ENCODE measurements around the gene SVOPL. TPM values are rescaled to one million over a fixed set of nuclear protein-coding genes. Genes with fewer than 3 reads are reported as not detected.

The SVOPL gene
- total RNA-seq, 4 donors from 2014 or later, result 0.19 to 1.9 (median 0.86) TPM; not detected in 1

DNA sequence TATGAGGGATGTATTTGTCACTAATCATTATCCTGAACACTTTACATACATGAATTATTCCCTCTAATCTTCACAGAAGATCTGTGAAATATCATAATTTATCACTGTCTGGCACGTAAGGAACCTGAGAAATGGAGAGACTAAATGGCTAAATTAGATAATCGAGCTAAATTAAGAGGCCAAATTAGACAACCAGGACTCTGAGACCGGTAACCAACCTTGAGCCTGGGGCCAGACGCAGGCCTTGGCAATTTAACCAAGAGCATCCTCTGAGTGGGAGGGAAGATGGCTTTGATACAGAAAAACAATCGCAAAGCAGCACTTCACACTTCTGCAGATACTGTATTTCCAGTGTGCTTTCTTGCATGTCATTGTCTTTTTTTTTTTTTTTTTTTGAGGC lies 21.4 kb downstream of the SVOPL start:
- no peak for DNase-seq (ENCODE audit: low spot score in 2 of 2)
- H3K27ac ChIP-seq, result no peak overlapping the region
- H3K4me1 ChIP-seq, result no peaks in the 10 kb centered on the region
- TF ChIP-seq POLR2A (IDR thresholded peaks at IDR 0.05) (no peak), EP300 (IDR thresholded peaks at IDR 0.05) (no peak), POLR2AphosphoS5 (IDR thresholded peaks at IDR 0.05) (no peak)
- TF ChIP-seq, protein P1, sequence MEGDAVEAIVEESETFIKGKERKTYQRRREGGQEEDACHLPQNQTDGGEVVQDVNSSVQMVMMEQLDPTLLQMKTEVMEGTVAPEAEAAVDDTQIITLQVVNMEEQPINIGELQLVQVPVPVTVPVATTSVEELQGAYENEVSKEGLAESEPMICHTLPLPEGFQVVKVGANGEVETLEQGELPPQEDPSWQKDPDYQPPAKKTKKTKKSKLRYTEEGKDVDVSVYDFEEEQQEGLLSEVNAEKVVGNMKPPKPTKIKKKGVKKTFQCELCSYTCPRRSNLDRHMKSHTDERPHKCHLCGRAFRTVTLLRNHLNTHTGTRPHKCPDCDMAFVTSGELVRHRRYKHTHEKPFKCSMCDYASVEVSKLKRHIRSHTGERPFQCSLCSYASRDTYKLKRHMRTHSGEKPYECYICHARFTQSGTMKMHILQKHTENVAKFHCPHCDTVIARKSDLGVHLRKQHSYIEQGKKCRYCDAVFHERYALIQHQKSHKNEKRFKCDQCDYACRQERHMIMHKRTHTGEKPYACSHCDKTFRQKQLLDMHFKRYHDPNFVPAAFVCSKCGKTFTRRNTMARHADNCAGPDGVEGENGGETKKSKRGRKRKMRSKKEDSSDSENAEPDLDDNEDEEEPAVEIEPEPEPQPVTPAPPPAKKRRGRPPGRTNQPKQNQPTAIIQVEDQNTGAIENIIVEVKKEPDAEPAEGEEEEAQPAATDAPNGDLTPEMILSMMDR (IDR thresholded peaks at IDR 0.05), result no peak
- no peaks in the 10 kb centered on the region for H3K36me3 ChIP-seq
- no peaks in the 10 kb centered on the region for H3K9me3 ChIP-seq
- H3K27me3 ChIP-seq, result no peaks in the 10 kb centered on the region
- WGBS, result 73% methylated on average over 5 of the region's 5 CpGs
- H3K4me3 ChIP-seq, result no peak overlapping the region

DNA sequence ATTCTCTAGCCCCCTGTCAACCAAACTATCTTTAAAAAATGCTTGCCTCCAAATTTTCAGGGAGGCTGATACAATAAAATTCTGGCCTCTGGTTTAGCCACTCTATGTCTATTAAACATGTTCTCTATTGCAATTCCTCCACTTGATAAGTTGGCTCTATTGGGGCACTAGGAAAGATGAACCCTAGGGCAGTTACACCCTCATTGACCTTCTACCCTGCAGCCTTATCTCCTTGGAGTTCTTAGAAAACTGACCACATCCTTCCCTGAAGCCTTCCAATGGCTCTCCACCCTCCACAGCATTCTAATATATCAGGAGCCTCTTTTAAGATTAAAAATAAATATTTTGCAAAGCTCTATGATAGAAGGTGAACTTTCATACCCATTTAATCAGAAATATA lies 30.6 kb downstream of the SVOPL start:
- DNase-seq (ENCODE audit: low spot score in 2 of 2), result no peak
- peaks cover 3% of the 10 kb centered on the region for H3K9me3 ChIP-seq
- H3K36me3 ChIP-seq, result no peaks in the 10 kb centered on the region
- no peaks in the 10 kb centered on the region for H3K4me1 ChIP-seq
- H3K4me3 ChIP-seq, result no peak overlapping the region
- H3K27ac ChIP-seq, result no peak overlapping the region
- TF ChIP-seq EP300 (IDR thresholded peaks at IDR 0.05), result no peak
- TF ChIP-seq POLR2A (IDR thresholded peaks at IDR 0.05), result no peak
- TF ChIP-seq, protein P1 (IDR thresholded peaks at IDR 0.05), result no peak
- TF ChIP-seq POLR2AphosphoS5 (IDR thresholded peaks at IDR 0.05), result no peak
- H3K27me3 ChIP-seq, result peaks cover 2% of the 10 kb centered on the region

DNA sequence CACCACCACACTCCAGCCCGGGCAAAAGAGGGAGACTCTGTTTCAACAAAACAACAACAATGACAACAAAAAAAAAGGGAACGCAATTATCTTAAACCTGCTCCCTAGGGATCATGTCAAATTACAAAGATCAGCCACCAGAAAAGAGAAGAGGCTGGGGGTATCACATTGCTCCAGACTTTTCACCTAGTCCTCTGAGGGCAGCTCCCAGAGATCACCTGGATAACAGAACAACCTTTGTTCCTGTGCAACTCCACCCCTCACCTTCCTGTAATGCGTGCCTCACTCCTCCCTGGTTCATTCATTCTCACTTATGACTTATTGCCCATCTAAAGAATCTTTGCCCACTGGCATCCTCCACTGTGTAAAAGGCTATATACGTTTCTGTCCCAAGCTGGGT lies 31.8 kb downstream of the SVOPL start:
- H3K9me3 ChIP-seq, result peaks cover 3% of the 10 kb centered on the region
- H3K4me1 ChIP-seq, result no peaks in the 10 kb centered on the region
- peaks cover 2% of the 10 kb centered on the region for H3K27me3 ChIP-seq
- TF ChIP-seq POLR2A (IDR thresholded peaks at IDR 0.05) (no peak), EP300 (IDR thresholded peaks at IDR 0.05) (no peak), POLR2AphosphoS5 (IDR thresholded peaks at IDR 0.05) (no peak)
- TF ChIP-seq, protein P1 (IDR thresholded peaks at IDR 0.05), result no peak
- no peak for DNase-seq (ENCODE audit: low spot score in 2 of 2)
- no peak overlapping the region for H3K27ac ChIP-seq
- WGBS, result 76% methylated on average over 3 of the region's 4 CpGs
- no peak overlapping the region for H3K4me3 ChIP-seq
- no peaks in the 10 kb centered on the region for H3K36me3 ChIP-seq

DNA sequence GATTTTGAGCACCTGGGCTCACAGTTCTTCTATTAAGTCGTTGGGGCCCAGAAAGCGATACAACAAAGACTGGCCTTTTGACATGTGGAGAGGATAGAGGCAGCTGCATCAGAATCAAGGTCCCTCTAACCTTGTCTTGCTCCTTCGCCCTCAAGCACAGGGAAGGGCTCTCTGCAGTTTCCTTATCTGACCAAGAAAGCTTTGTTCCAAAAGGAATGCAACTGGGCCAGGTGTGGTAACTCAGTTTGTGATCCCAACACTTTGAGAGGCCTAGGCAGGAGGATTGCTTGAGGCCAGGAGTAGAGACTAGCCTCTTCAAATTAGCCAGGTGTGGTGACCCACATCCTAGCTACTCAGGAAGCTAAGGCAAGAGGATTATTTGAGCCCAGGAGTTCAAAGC lies 32.2 kb downstream of the SVOPL start:
- Histone ChIP-seq H3K9me3 (peaks cover 3% of the 10 kb centered on the region), H3K36me3 (no peaks in the 10 kb centered on the region), H3K27me3 (peaks cover 2% of the 10 kb centered on the region), H3K4me3 (no peak overlapping the region), H3K27ac (no peak overlapping the region), H3K4me1 (peaks cover 4% of the 10 kb centered on the region)
- TF ChIP-seq, protein P1 (IDR thresholded peaks at IDR 0.05), result no peak
- TF ChIP-seq EP300 (IDR thresholded peaks at IDR 0.05) (no peak), POLR2A (IDR thresholded peaks at IDR 0.05) (no peak), POLR2AphosphoS5 (IDR thresholded peaks at IDR 0.05) (no peak)
- WGBS, result 75% methylated on average over 2 of the region's 3 CpGs
- no peak for DNase-seq (ENCODE audit: low spot score in 2 of 2)

DNA sequence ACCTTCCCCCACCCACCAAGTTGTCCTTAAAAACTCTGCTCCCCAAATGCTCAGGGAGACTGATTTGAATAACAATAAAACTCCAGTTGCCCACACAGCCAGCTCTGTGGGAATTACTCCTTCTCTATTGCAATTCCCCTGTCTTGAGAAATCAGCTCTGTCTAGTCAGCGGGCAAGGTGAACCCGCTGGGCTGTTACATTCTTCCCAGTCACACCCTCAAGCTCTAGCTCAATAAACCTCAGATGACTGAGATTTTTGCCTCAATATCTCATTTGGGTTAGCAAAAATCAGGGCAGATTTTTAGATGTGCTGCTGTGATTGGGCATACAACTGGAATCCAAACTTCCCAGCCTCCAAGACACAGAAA lies 32.9 kb downstream of the SVOPL start:
- no peak for DNase-seq (ENCODE audit: low spot score in 2 of 2)

More for the DNA sequence above, 32.9 kb downstream of the SVOPL start:
- Histone ChIP-seq H3K4me3 (no peak overlapping the region), H3K36me3 (no peaks in the 10 kb centered on the region), H3K27ac (no peak overlapping the region), H3K9me3 (peaks cover 3% of the 10 kb centered on the region), H3K4me1 (peaks cover 8% of the 10 kb centered on the region), H3K27me3 (peaks cover 2% of the 10 kb centered on the region)
- TF ChIP-seq POLR2A (IDR thresholded peaks at IDR 0.05) (no peak), EP300 (IDR thresholded peaks at IDR 0.05) (no peak), POLR2AphosphoS5 (IDR thresholded peaks at IDR 0.05) (no peak)
- TF ChIP-seq, protein P1 (IDR thresholded peaks at IDR 0.05), result no peak
- 94% methylated on average over 2 of the region's 2 CpGs for WGBS

Data from suprapubic skin (tissue), 4 donors.